HL-60/S4 (cell line): ENCODE data around the gene ELOVL4.

Source experiments
- in situ Hi-C: fragments of 300-500 bp; cut with MboI; formaldehyde crosslinking; loops from 2 replicates; pipeline ENCODE4 v1.14.3; 2022; ENCODE audit warnings: low sequenced_read_pairs

The ELOVL4 gene

GRCh38 chr6:79922018-79922417 is 25.3 kb downstream of the ELOVL4 start:
- in situ Hi-C loops, result no loop called here

- in situ Hi-C loops, result no loop called here
Observed at GRCh38 chr6:79913369-79913768, 34.0 kb downstream of the ELOVL4 start.

- in situ Hi-C loops, result no loop called here
Observed at GRCh38 chr6:79911992-79912391, 35.4 kb downstream of the ELOVL4 start.

GRCh38 chr6:79909517-79909916 is 37.8 kb downstream of the ELOVL4 start:
- in situ Hi-C loops, result no loop called here

GRCh38 chr6:79902046-79902445 is 45.3 kb downstream of the ELOVL4 start:
- in situ Hi-C loops, result no loop called here

- in situ Hi-C loops, result no loop called here
Observed at GRCh38 chr6:79898076-79898475, 49.3 kb downstream of the ELOVL4 start.

GRCh38 chr6:79896075-79896449 is 51.3 kb downstream of the ELOVL4 start:
- in situ Hi-C loops, result no loop called here

- in situ Hi-C loops, result no loop called here
Observed at GRCh38 chr6:79895382-79896074, 51.8 kb downstream of the ELOVL4 start.

GRCh38 chr6:79894939-79895338 is 52.4 kb downstream of the ELOVL4 start:
- in situ Hi-C loops, result no loop called here

- in situ Hi-C loops, result no loop called here
Observed at GRCh38 chr6:79888587-79888986, 58.8 kb downstream of the ELOVL4 start.

GRCh38 chr6:79878142-79878748 is 69.1 kb downstream of the ELOVL4 start:
- in situ Hi-C loops, result no loop called here

- in situ Hi-C loops, result no loop called here
Observed at GRCh38 chr6:79874531-79875134, 72.7 kb downstream of the ELOVL4 start.

- in situ Hi-C loops, result no loop called here
Observed at GRCh38 chr6:79872986-79873385, 74.4 kb downstream of the ELOVL4 start.

GRCh38 chr6:79872303-79872702 is 75.0 kb downstream of the ELOVL4 start:
- in situ Hi-C loops, result no loop called here

GRCh38 chr6:79869600-79870084 is 77.7 kb downstream of the ELOVL4 start:
- in situ Hi-C loops, result no loop called here

- in situ Hi-C loops, result no loop called here
Observed at GRCh38 chr6:79869184-79869583, 78.2 kb downstream of the ELOVL4 start.

- in situ Hi-C loops, result no loop called here
Observed at GRCh38 chr6:79868098-79868722, 79.1 kb downstream of the ELOVL4 start.
